Common myeloid progenitor, CD34-positive (primary cell): ENCODE data around the gene CETP.
A peak's percentile ranks its signal among the peaks of the same experiment; 100 is the strongest.
"Not testable (repeated sequence)": the region's sequence is repeated elsewhere in the genome, so short reads cannot be mapped to it uniquely, and the experiment has no call there.

Experiments
- CTCF ChIA-PET: fragments of 350-600 bp; sonication (Branson Sonifier 250); formaldehyde crosslinking; loops from one replicate; lab custom pipeline; 2021; ENCODE audit warnings: antibody characterized with exemption; lab: Charles Lee
- POLR2A ChIA-PET: fragments of 350-600 bp; sonication (Branson Sonifier 250); formaldehyde crosslinking; loops from one replicate; lab custom pipeline; 2021; ENCODE audit warnings: antibody characterized with exemption; lab: Charles Lee
- DNase-seq, 3 donors: peaks; one replicate each; pipeline versions ENCODE4 v3.0.0 to v3.0.0-alpha.2; 2013
- H3K27ac ChIP-seq, 2 experiments: 1 replicate in 1 of 2; 2 replicates in 1 of 2; pipeline ENCODE4 v1.7.0; 2013; ENCODE audit warnings: inconsistent platforms in 2 of 2, low read length in 2 of 2, mild to moderate bottlenecking in 2 of 2, low read depth in 1 of 2, moderate library complexity in 1 of 2; ENCODE audit not compliant: severe bottlenecking in 2 of 2, insufficient read depth in 1 of 2, poor library complexity in 1 of 2
- H3K27me3 ChIP-seq, 5 experiments: replicated peaks in 2 of 5; 1 replicate in 3 of 5; 2 replicates in 2 of 5; pipeline versions ENCODE4 v1.6.1 to v1.7.0; 2013; ENCODE audit warnings: low read length in 4 of 5, mild to moderate bottlenecking in 2 of 5, moderate library complexity in 2 of 5, inconsistent platforms in 1 of 5; ENCODE audit not compliant: insufficient read depth in 5 of 5, control insufficient read depth in 4 of 5
- H3K36me3 ChIP-seq, 4 experiments: 1 replicate in 2 of 4; 2 replicates in 2 of 4; pipeline versions ENCODE4 v1.6.1 to v1.7.0; 2013; ENCODE audit warnings: low read length in 3 of 4, control low read depth in 1 of 4, mild to moderate bottlenecking in 1 of 4; ENCODE audit not compliant: control insufficient read depth in 4 of 4, insufficient read depth in 4 of 4
- H3K4me1 ChIP-seq, 4 experiments: 1 replicate in 3 of 4; 2 replicates in 1 of 4; pipeline versions ENCODE4 v1.6.1 to v1.7.1; 2013; ENCODE audit warnings: low read length in 3 of 4, mild to moderate bottlenecking in 3 of 4, control low read depth in 1 of 4, inconsistent platforms in 1 of 4, moderate library complexity in 1 of 4; ENCODE audit not compliant: control insufficient read depth in 4 of 4, insufficient read depth in 4 of 4; ENCODE audit errors: control extremely low read depth in 1 of 4
- H3K4me3 ChIP-seq, 7 experiments: 1 replicate in 4 of 7; 2 replicates in 3 of 7; pipeline versions ENCODE4 v1.5.1 to v1.7.0; 2013; ENCODE audit warnings: mild to moderate bottlenecking in 7 of 7, low read length in 6 of 7, moderate library complexity in 6 of 7, inconsistent platforms in 2 of 7, low read depth in 2 of 7, control low read depth in 1 of 7; ENCODE audit not compliant: insufficient read depth in 4 of 7, control insufficient read depth in 1 of 7; ENCODE audit errors: extremely low read depth in 1 of 7
- H3K9me3 ChIP-seq, 5 experiments: 1 replicate in 4 of 5; 2 replicates in 1 of 5; pipeline versions ENCODE4 v1.6.1 to v1.7.1; 2013; ENCODE audit warnings: low read length in 4 of 5, mild to moderate bottlenecking in 2 of 5, inconsistent platforms in 1 of 5, low read depth in 1 of 5, moderate library complexity in 1 of 5; ENCODE audit not compliant: control insufficient read depth in 4 of 5, insufficient read depth in 2 of 5; ENCODE audit errors: control extremely low read depth in 1 of 5
- WGBS: methylation state at CpG from one replicate; pipeline ENCODE4 v1.1.5; 2013; ENCODE audit not compliant: insufficient coverage; 5-methylcytosine and 5-hydroxymethylcytosine counted together

CETP gene

GRCh38 chr16:56989988-56990387, 28.2 kb downstream of the CETP start:
- POLR2A ChIA-PET = interaction anchor here (0.5 to 1.0 kb wide), 2 partner anchors 13 to 56 kb away, joined by 3 to 5 read pairs; no protein-coding TSS in a partner anchor
- Histone ChIP-seq H3K9me3 (no peaks in the 10 kb centered on the region), H3K4me3 (peak overlapping the region; percentile 58 to 95 (median 83)), H3K4me1 (peaks cover 5 to 30% (median 26%) of the 10 kb centered on the region in 4 experiments), H3K27me3 (no peaks in the 10 kb centered on the region), H3K27ac (peak overlapping the region; percentile 66 to 68), H3K36me3 (peaks cover 0 to 5% (median 2%) of the 10 kb centered on the region in 4 experiments)
- CTCF ChIA-PET = interaction anchor here (1.1 to 3.9 kb wide), 5 partner anchors 8 to 56 kb away, joined by 3 to 17 read pairs (median 7); no protein-coding TSS in a partner anchor
- no CpG with 5 or more reads among the region's 7 CpGs for WGBS
- no peak for DNase-seq

GRCh38 chr16:56990407-56991286, 28.9 kb downstream of the CETP start:
- no peaks in the 10 kb centered on the region for H3K9me3 ChIP-seq
- DNase-seq = no peak
- ChIA-PET POLR2A (no interaction called here), CTCF (interaction anchor here (3.9 kb wide), 1 partner anchor 14 kb away, joined by 17 read pairs; no protein-coding TSS in a partner anchor)
- H3K27ac ChIP-seq = no peak overlapping the region
- peaks cover 0 to 5% (median 2%) of the 10 kb centered on the region in 4 experiments for H3K36me3 ChIP-seq
- no peaks in the 10 kb centered on the region for H3K27me3 ChIP-seq
- H3K4me1 ChIP-seq = peaks cover 5 to 30% (median 26%) of the 10 kb centered on the region in 4 experiments
- peak overlapping the region in 5 of 7 experiments; percentile 8 to 95 (median 84) for H3K4me3 ChIP-seq
- WGBS = 83% methylated on average over 8 of the region's 16 CpGs

- H3K36me3 ChIP-seq, H3K27me3 ChIP-seq, H3K27ac ChIP-seq, DNase-seq, H3K4me3 ChIP-seq, POLR2A ChIA-PET, H3K9me3 ChIP-seq: not testable (repeated sequence)
- CTCF ChIA-PET = interaction anchor here (1.0 to 1.5 kb wide), 4 partner anchors 11 to 91 kb away, joined by 3 to 5 read pairs (median 3); no protein-coding TSS in a partner anchor
- no CpG with 5 or more reads among the region's 1 CpG for WGBS
- H3K4me1 ChIP-seq = peaks cover 5 to 26% (median 22%) of the 10 kb centered on the region in 4 experiments
Measured at GRCh38 chr16:56992431-56992830, 30.7 kb downstream of the CETP start.

GRCh38 chr16:56993204-56993603, 31.5 kb downstream of the CETP start:
- DNase-seq = no peak
- Histone ChIP-seq H3K27ac (no peak overlapping the region), H3K9me3 (no peaks in the 10 kb centered on the region), H3K36me3 (peaks cover 0 to 4% (median 0%) of the 10 kb centered on the region in 4 experiments), H3K27me3 (no peaks in the 10 kb centered on the region), H3K4me3 (no peak overlapping the region), H3K4me1 (peaks cover 5 to 25% (median 22%) of the 10 kb centered on the region in 4 experiments)
- ChIA-PET CTCF (interaction anchor here (0.8 to 1.5 kb wide), 5 partner anchors 11 to 90 kb away, joined by 3 to 5 read pairs (median 3); no protein-coding TSS in a partner anchor), POLR2A (interaction anchor here (0.6 kb wide), 1 partner anchor 21 kb away, joined by 4 read pairs; no protein-coding TSS in a partner anchor)
- WGBS = 84% methylated on average over 2 of the region's 2 CpGs

GRCh38 chr16:56994311-56994710, 32.6 kb downstream of the CETP start:
- CTCF ChIA-PET = no interaction called here
- 96% methylated on average over 4 of the region's 5 CpGs for WGBS

GRCh38 chr16:56995136-56995805, 33.5 kb downstream of the CETP start:
- Histone ChIP-seq H3K9me3 (no peaks in the 10 kb centered on the region), H3K36me3 (peaks cover 0 to 4% (median 0%) of the 10 kb centered on the region in 4 experiments), H3K4me3 (no peak overlapping the region), H3K27ac (no peak overlapping the region), H3K27me3 (no peaks in the 10 kb centered on the region), H3K4me1 (peaks cover 3 to 9% (median 5%) of the 10 kb centered on the region in 4 experiments)
- CTCF ChIA-PET = interaction anchor here (0.7 to 1.6 kb wide), 4 partner anchors 28 to 271 kb away, joined by 3 to 4 read pairs (median 4); no protein-coding TSS in a partner anchor
- POLR2A ChIA-PET = interaction anchor here (0.6 kb wide), 2 partner anchors 28 to 482 kb away, joined by 3 read pairs; no protein-coding TSS in a partner anchor
- 90% methylated on average over 8 of the region's 12 CpGs for WGBS
- no peak for DNase-seq

More at GRCh38 chr16:56994311-56994710, 32.6 kb downstream of the CETP start:
- Histone ChIP-seq H3K27me3 (no peaks in the 10 kb centered on the region), H3K36me3 (peaks cover 0 to 4% (median 0%) of the 10 kb centered on the region in 4 experiments), H3K27ac (no peak overlapping the region), H3K4me3 (no peak overlapping the region), H3K4me1 (peaks cover 5 to 14% (median 12%) of the 10 kb centered on the region in 4 experiments), H3K9me3 (no peaks in the 10 kb centered on the region)
- POLR2A ChIA-PET = no interaction called here
- DNase-seq = no peak
